Hepatic stellate cell (primary cell): ENCODE measurements around the gene VSIG4.
"Not testable (repeated sequence)": the region's sequence is repeated elsewhere in the genome, so short reads cannot be mapped to it uniquely, and the experiment has no call there.

Experiments
- DNase-seq: peaks from one replicate; pipeline ENCODE4 v3.0.0; 2011; ENCODE audit warnings: low spot score

VSIG4 gene

DNA sequence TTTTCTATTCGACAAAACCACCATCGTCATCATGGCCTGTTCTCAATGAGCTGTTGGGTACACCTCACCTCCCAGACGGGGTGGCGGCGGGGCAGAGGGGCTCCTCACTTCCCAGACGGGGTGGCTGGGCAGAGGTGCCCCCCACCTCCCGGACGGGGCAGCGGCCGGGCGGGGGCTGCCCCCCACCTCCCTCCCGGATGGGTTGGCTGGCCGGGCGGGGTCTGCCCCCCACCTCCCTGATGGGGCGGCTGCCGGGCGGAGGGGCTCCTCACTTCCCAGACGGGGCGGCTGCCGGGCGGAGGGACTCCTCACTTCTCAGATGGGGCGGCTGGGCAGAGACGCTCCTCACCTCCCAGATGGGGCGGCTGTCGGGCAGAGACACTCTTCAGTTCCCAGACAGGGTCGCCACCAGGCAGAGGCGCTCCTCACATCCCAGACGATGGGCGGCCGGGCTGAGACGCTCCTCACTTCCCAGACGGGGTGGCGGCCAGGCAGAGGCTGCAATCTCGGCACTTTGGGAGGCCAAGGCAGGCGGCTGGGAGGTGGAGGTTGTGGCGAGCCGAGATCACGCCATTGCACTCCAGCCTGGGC lies 64.6 kb downstream of the VSIG4 start:
- not testable (repeated sequence) for DNase-seq
